Kidney epithelial cell (primary cell): ENCODE data around the gene PBRM1. TPM values are rescaled to one million over a fixed set of nuclear protein-coding genes. Genes with fewer than 3 reads are reported as not detected.
"Not testable (repeated sequence)": the region's sequence is repeated elsewhere in the genome, so short reads cannot be mapped to it uniquely, and the experiment has no call there.

ENCODE experiments used
- DNase-seq: peaks from one replicate; pipeline ENCODE4 v3.0.0-alpha.2; 2010; ENCODE audit warnings: low read depth
- H3K27me3 ChIP-seq: 2 replicates; pipeline ENCODE4 v1.6.0; 2011; ENCODE audit warnings: low read length; ENCODE audit not compliant: control insufficient read depth, insufficient read depth
- H3K36me3 ChIP-seq: 2 replicates; pipeline ENCODE4 v1.5.1; 2011; ENCODE audit warnings: low read length; ENCODE audit not compliant: control insufficient read depth, insufficient read depth
- H3K4me3 ChIP-seq: 2 replicates; pipeline ENCODE4 v1.5.1; 2011; ENCODE audit warnings: low read depth, mild to moderate bottlenecking, control low read depth, low read length
- CTCF ChIP-seq: IDR thresholded peaks from 2 replicates; pipeline ENCODE4 v1.5.1; 2011; ENCODE audit warnings: mild to moderate bottlenecking, moderate library complexity, low read length, control low read depth, inconsistent platforms; ENCODE audit not compliant: insufficient read depth, poor library complexity, severe bottlenecking
- total RNA-seq: library from RNA; depleted of rRNA; stranded (reverse); fragments of >200 nt; gene quantifications from 2 replicates; pipeline ENCODE4 v1.2.3, GENCODE V29; 2015

The PBRM1 gene
- total RNA-seq, 1 donor from 2014 or later = 89.5 TPM

- DNase-seq = no peak
- no peak for TF ChIP-seq CTCF
- Histone ChIP-seq H3K27me3 (no peaks in the 10 kb centered on the region), H3K4me3 (no peak overlapping the region), H3K36me3 (no peaks in the 10 kb centered on the region)
Observed at GRCh38 chr3:52529376-52530333, 156.1 kb downstream of the PBRM1 start.

GRCh38 chr3:52528586-52529375 is 156.9 kb downstream of the PBRM1 start:
- Histone ChIP-seq H3K27me3 (no peaks in the 10 kb centered on the region), H3K4me3 (no peak overlapping the region), H3K36me3 (peaks cover 3% of the 10 kb centered on the region)
- DNase-seq = no peak
- TF ChIP-seq CTCF = no peak

GRCh38 chr3:52527732-52528585 is 157.8 kb downstream of the PBRM1 start:
- DNase-seq = no peak
- no peak for TF ChIP-seq CTCF
- Histone ChIP-seq H3K4me3 (no peak overlapping the region), H3K27me3 (no peaks in the 10 kb centered on the region), H3K36me3 (peaks cover 3% of the 10 kb centered on the region)

- Histone ChIP-seq H3K27me3 (no peaks in the 10 kb centered on the region), H3K4me3 (no peak overlapping the region), H3K36me3 (peaks cover 3% of the 10 kb centered on the region)
- no peak for DNase-seq
- TF ChIP-seq CTCF = no peak
Observed at GRCh38 chr3:52527039-52527731, 158.5 kb downstream of the PBRM1 start.

- not testable (repeated sequence) for DNase-seq
Observed at GRCh38 chr3:52526671-52527038, 159.1 kb downstream of the PBRM1 start.

More at GRCh38 chr3:52526671-52527038, 159.1 kb downstream of the PBRM1 start:
- H3K27me3 ChIP-seq, H3K36me3 ChIP-seq, H3K4me3 ChIP-seq: not testable (repeated sequence)
